Endodermal cell (in vitro differentiated cells): Measurements from ENCODE around the gene CEP126. TPM values are rescaled to one million over a fixed set of nuclear protein-coding genes. Genes with fewer than 3 reads are reported as not detected.

Source experiments
- DNase-seq: peaks from one replicate; pipeline ENCODE4 v3.0.0-alpha.2; 2017
- H3K27ac ChIP-seq: 2 replicates; pipeline ENCODE4 v1.5.1; 2013; ENCODE audit warnings: mild to moderate bottlenecking, low read depth, low read length, moderate library complexity
- H3K27me3 ChIP-seq: 2 replicates; pipeline ENCODE4 v1.6.1; 2013; ENCODE audit warnings: mild to moderate bottlenecking, low read length, moderate library complexity; ENCODE audit not compliant: insufficient read depth, control insufficient read depth, poor library complexity, severe bottlenecking
- H3K36me3 ChIP-seq: 2 replicates; pipeline ENCODE4 v1.7.0; 2013; ENCODE audit warnings: mild to moderate bottlenecking, low read length, moderate library complexity; ENCODE audit not compliant: control insufficient read depth, insufficient read depth
- H3K4me1 ChIP-seq: one replicate; pipeline ENCODE4 v1.7.0; 2013; ENCODE audit warnings: low read length; ENCODE audit not compliant: control insufficient read depth, insufficient read depth
- H3K4me3 ChIP-seq: 2 replicates; pipeline ENCODE4 v1.5.1; 2013; ENCODE audit warnings: mild to moderate bottlenecking, low read length, moderate library complexity
- H3K9ac ChIP-seq: 2 replicates; pipeline ENCODE4 v1.6.1; 2013; ENCODE audit warnings: mild to moderate bottlenecking, low read length, moderate library complexity; ENCODE audit not compliant: poor library complexity, severe bottlenecking; ENCODE audit errors: extremely low read depth
- H3K9me3 ChIP-seq: 2 replicates; pipeline ENCODE4 v1.6.1; 2013; ENCODE audit warnings: mild to moderate bottlenecking, low read length, moderate library complexity; ENCODE audit not compliant: control insufficient read depth
- H3K27ac Mint-ChIP-seq: 2 replicates; pipeline ENCODE4 v1.8.0; 2020; ENCODE audit warnings: mixed read lengths
- H3K27me3 Mint-ChIP-seq: 2 replicates; pipeline ENCODE4 v1.8.0; 2021; ENCODE audit warnings: mild to moderate bottlenecking, mixed read lengths; ENCODE audit not compliant: insufficient read depth
- H3K36me3 Mint-ChIP-seq: 2 replicates; pipeline ENCODE4 v1.8.0; 2020; ENCODE audit warnings: low read depth, mixed read lengths
- H3K4me1 Mint-ChIP-seq: 2 replicates; pipeline ENCODE4 v1.8.0; 2020; ENCODE audit warnings: mixed read lengths
- H3K4me3 Mint-ChIP-seq: 2 replicates; pipeline ENCODE4 v1.8.0; 2020; ENCODE audit warnings: mild to moderate bottlenecking, moderate library complexity, mixed read lengths
- H3K9me3 Mint-ChIP-seq: 2 replicates; pipeline ENCODE4 v1.8.0; 2020; ENCODE audit warnings: mild to moderate bottlenecking, mixed read lengths
- WGBS, 2 experiments: methylation state at CpG; one replicate each; pipeline versions ENCODE4 v1.1.5 to v1.1.7; 2013; ENCODE audit warnings: missing lambda C conversion rate in 2 of 2, mixed read lengths in 1 of 2; ENCODE audit not compliant: insufficient coverage in 1 of 2, insufficient read length in 1 of 2; 5-methylcytosine and 5-hydroxymethylcytosine counted together
- total RNA-seq, 2 donors: library from RNA; stranded (reverse); fragmentation: NEBNext Ultra II Directional in 1 of 2; extraction: Animal tissue kit (Norgen Biotek cat#: 25700) in 1 of 2; gene quantifications; 2 replicates in 1 of 2; 3 replicates in 1 of 2; pipeline ENCODE4 v1.2.1, GENCODE V29; 2021
- TF ChIP-seq, protein P1 (sequence below): fragments of 200-600 bp; sonication (generic); conservative IDR thresholded peaks from 2 replicates; pipeline ENCODE4 v1.5.0; 2021; ENCODE audit warnings: antibody characterized with exemption, mild to moderate bottlenecking

Gene CEP126
- total RNA-seq, 2 donors from 2014 or later, result 1.9 to 3.2 TPM

DNA sequence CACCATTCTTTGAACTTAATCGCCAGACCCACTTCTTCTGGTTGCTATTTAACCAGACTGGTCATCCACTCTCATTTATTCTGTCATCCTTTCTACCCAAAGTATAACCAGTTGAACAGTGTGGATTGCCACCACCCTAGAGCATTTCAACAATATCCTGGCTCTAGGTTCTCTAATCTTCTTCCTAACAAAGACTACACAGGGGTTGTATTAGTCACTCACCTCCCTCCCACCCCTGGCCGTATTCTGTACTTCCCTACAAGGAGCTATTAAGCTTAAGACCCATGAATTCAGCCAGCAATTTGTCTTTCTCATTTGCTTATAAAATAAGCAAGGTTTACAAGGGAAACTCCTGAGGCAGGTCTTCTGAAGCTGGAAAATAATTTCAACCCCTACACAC is 46.9 kb upstream of the CEP126 start:
- Histone ChIP-seq H3K36me3 (peaks cover 4% of the 10 kb centered on the region), H3K9me3 (peaks cover 24% of the 10 kb centered on the region), H3K9ac (no peak overlapping the region), H3K27ac (no peak overlapping the region), H3K4me1 (peaks cover 8% of the 10 kb centered on the region), H3K4me3 (peak overlapping the region; percentile 21), H3K27me3 (no peaks in the 10 kb centered on the region)
- Mint-ChIP-seq H3K36me3 (no peaks in the 10 kb centered on the region), H3K9me3 (peaks cover 8% of the 10 kb centered on the region), H3K27ac (no peak overlapping the region), H3K27me3 (no peaks in the 10 kb centered on the region), H3K4me3 (no peak overlapping the region), H3K4me1 (peaks cover 25% of the 10 kb centered on the region)
- TF ChIP-seq, protein P1, sequence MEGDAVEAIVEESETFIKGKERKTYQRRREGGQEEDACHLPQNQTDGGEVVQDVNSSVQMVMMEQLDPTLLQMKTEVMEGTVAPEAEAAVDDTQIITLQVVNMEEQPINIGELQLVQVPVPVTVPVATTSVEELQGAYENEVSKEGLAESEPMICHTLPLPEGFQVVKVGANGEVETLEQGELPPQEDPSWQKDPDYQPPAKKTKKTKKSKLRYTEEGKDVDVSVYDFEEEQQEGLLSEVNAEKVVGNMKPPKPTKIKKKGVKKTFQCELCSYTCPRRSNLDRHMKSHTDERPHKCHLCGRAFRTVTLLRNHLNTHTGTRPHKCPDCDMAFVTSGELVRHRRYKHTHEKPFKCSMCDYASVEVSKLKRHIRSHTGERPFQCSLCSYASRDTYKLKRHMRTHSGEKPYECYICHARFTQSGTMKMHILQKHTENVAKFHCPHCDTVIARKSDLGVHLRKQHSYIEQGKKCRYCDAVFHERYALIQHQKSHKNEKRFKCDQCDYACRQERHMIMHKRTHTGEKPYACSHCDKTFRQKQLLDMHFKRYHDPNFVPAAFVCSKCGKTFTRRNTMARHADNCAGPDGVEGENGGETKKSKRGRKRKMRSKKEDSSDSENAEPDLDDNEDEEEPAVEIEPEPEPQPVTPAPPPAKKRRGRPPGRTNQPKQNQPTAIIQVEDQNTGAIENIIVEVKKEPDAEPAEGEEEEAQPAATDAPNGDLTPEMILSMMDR, result no peak
- DNase-seq, result no peak
- 82 to 90% methylated on average over 1 to 2 of the region's 2 CpGs for WGBS, 2 experiments

DNA sequence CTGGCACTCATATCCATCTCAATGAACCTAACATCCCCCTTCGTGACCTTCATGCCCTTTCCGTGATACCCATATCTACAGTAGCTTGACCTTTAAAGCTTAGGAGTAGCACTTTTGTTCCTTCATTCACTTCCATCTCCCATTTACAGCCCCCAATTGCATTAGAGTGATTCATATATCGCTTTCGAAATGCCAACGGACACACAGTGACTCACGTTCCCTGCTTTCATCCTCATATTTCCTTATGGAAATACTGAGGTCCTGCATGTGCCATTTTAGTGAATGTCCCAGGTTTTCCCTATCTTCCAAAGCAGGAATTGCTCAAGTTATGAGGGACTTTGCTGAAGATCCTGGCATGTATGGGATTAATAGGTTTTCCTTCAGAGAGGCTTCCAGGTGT is 44.3 kb upstream of the CEP126 start:
- no peaks in the 10 kb centered on the region for H3K9me3 Mint-ChIP-seq
- H3K4me1 ChIP-seq, result peaks cover 5% of the 10 kb centered on the region
- H3K36me3 Mint-ChIP-seq, result no peaks in the 10 kb centered on the region
- H3K9me3 ChIP-seq, result peaks cover 6% of the 10 kb centered on the region
- no peaks in the 10 kb centered on the region for H3K36me3 ChIP-seq
- H3K4me1 Mint-ChIP-seq, result peaks cover 18% of the 10 kb centered on the region
- H3K27me3 ChIP-seq, result no peaks in the 10 kb centered on the region
- TF ChIP-seq, protein P1, result no peak
- H3K9ac ChIP-seq, result no peak overlapping the region
- no peak overlapping the region for H3K27ac Mint-ChIP-seq
- no peaks in the 10 kb centered on the region for H3K27me3 Mint-ChIP-seq
- H3K27ac ChIP-seq, result no peak overlapping the region
- DNase-seq, result no peak
- no peak overlapping the region for H3K4me3 ChIP-seq
- H3K4me3 Mint-ChIP-seq, result no peak overlapping the region
- 89 to 92% methylated on average over 5 to 6 of the region's 6 CpGs for WGBS, 2 experiments

DNA sequence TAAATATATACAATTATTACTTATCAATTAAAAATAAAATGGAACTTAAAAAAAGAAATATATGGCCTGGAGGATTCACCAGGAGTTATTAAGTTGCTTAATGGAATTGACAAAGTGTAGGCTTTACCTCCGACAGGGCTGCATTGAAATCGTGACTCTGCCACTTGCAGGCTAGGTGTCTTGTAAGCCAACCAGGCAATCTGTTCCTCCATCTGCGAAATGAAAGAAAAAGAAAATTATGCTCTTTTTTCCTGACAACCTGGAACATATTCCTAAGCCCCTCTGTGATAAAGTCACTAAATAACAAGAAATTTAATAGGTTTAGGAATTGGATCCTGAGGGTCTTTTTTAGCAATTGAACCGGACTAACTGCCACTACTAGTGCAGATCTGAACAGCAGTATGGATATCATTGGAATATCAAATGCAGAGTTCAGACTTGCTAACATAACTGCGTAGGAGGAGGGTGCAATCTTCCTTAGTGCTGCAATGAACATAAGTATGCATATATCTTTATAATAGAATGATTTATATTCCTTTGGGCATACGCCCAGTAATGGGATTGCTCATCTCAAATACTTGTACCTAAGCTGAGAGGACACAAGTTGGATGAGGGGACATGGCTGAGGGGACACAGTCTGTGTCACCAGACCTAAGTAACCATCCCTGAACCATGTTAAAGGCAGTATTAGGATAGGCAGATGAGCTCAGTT is 42.5 kb upstream of the CEP126 start:
- Histone ChIP-seq H3K4me3 (no peak overlapping the region), H3K27me3 (no peaks in the 10 kb centered on the region), H3K9me3 (no peaks in the 10 kb centered on the region), H3K9ac (no peak overlapping the region), H3K4me1 (no peaks in the 10 kb centered on the region), H3K36me3 (no peaks in the 10 kb centered on the region), H3K27ac (no peak overlapping the region)
- 90 to 98% methylated on average over 4 to 6 of the region's 6 CpGs for WGBS, 2 experiments
- Mint-ChIP-seq H3K27ac (no peak overlapping the region), H3K9me3 (no peaks in the 10 kb centered on the region), H3K4me3 (no peak overlapping the region), H3K27me3 (no peaks in the 10 kb centered on the region), H3K36me3 (no peaks in the 10 kb centered on the region), H3K4me1 (peaks cover 16% of the 10 kb centered on the region)
- no peak for DNase-seq
- TF ChIP-seq, protein P1, result no peak
